ENCODE data around the gene C2orf66.

Gene C2orf66

DNA sequence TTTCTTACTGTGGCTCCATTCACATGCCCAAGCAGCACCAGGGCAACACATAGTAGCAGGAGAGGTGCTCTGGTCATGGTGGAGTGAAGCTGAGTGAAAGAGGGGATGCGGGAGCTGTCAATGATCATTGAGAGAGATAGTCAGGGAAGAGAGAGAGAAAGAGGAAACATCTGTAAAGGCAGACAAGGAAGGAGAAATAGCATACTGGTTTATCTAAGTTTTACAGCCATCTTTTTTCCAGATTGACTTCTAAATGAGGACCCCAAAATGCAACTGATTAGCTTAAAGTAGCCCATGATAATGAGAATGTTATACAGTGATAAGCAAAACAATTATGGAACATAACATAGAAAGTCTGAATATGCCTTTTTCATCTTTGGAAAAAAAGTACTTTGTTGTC is at the start of gene C2orf66:
C2orf66 (minus strand) TSS at position 96 of the 400 bp plus-strand sequence; CDS start at position 77, 19 bp downstream.
- peaks cover 4% of the 10 kb centered on the region for H3K9me3 Mint-ChIP-seq
- no peak within 1 kb of the TSS for H3K27ac Mint-ChIP-seq
- H3K4me1 Mint-ChIP-seq (ENCODE audit: low read depth): peaks cover 1% of the 10 kb centered on the region
- DNase-seq (ENCODE audit: low spot score): no peak
- H3K36me3 Mint-ChIP-seq (ENCODE audit: low read depth): no peaks in the 10 kb centered on the region
- H3K27me3 Mint-ChIP-seq (ENCODE audit: low read depth): peaks cover 29% of the 10 kb centered on the region
- no peak within 1 kb of the TSS for H3K4me3 Mint-ChIP-seq

- DNase-seq (ENCODE audit: low spot score): no peak
- Mint-ChIP-seq H3K36me3 (ENCODE audit: low read depth) (peaks cover 35% of the 10 kb centered on the region), H3K4me1 (ENCODE audit: low read depth) (peaks cover 13% of the 10 kb centered on the region), H3K27ac (no peak overlapping the region), H3K4me3 (no peak overlapping the region), H3K27me3 (ENCODE audit: low read depth) (no peaks in the 10 kb centered on the region), H3K9me3 (peaks cover 12% of the 10 kb centered on the region)
These were observed 45.5 kb upstream of the C2orf66 start for GRCh38 chr2:196854629-196855028.

- H3K9me3 Mint-ChIP-seq: peaks cover 3% of the 10 kb centered on the region
- H3K27ac Mint-ChIP-seq: no peak overlapping the region
- H3K36me3 Mint-ChIP-seq (ENCODE audit: low read depth): peaks cover 28% of the 10 kb centered on the region
These were observed 44.3 kb upstream of the C2orf66 start for GRCh38 chr2:196853301-196854087.

DNA sequence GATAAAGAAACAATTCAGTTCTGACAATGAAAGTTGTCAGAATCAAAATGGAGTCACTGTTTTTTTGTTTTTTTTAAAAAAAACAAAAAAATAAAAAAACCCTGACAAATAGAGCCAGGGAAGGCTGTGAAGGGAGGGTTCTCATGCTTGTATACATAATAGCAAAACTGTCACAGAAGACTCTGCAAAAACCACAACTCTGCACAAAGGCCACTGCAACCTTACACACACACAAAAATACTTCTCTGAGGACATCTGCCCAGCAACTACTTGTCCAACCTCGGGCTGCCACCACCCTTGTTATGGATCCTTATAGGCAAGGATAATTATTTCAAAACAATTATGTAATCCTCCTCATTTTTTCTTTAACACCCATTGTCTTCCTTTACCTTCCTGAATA is 41.9 kb upstream of the C2orf66 start:
- no peak for DNase-seq (ENCODE audit: low spot score)
- Mint-ChIP-seq H3K27ac (no peak overlapping the region), H3K36me3 (ENCODE audit: low read depth) (peaks cover 29% of the 10 kb centered on the region), H3K9me3 (no peaks in the 10 kb centered on the region), H3K4me1 (ENCODE audit: low read depth) (peaks cover 21% of the 10 kb centered on the region), H3K27me3 (ENCODE audit: low read depth) (no peaks in the 10 kb centered on the region), H3K4me3 (no peak overlapping the region)

More at GRCh38 chr2:196853301-196854087, 44.3 kb upstream of the C2orf66 start:
- no peak overlapping the region for H3K4me3 Mint-ChIP-seq
- H3K27me3 Mint-ChIP-seq (ENCODE audit: low read depth): no peaks in the 10 kb centered on the region
- peaks cover 13% of the 10 kb centered on the region for H3K4me1 Mint-ChIP-seq (ENCODE audit: low read depth)
- no peak for DNase-seq (ENCODE audit: low spot score)

DNA sequence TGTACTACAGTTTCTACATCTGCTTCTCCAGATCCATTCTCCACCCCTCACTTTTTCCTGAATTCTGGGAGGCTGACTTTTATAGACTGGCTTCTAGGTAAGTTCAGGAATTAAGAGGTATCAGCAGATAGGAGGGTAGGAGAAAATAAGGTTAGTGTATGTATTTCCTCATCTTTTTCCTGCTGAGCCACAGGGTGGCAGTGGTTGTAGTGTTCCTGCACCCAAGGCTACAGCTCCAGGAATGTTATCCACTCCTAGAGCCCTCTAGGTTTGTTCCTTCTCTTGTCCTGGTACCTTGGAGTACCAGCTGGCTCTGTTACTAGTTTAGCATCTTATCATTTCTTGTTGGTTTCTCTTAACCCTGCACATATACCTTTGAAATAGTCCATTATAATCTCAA is 40.7 kb upstream of the C2orf66 start:
- no peak for DNase-seq (ENCODE audit: low spot score)
- Mint-ChIP-seq H3K4me3 (no peak overlapping the region), H3K27me3 (ENCODE audit: low read depth) (no peaks in the 10 kb centered on the region), H3K9me3 (no peaks in the 10 kb centered on the region), H3K4me1 (ENCODE audit: low read depth) (peaks cover 24% of the 10 kb centered on the region), H3K36me3 (ENCODE audit: low read depth) (peaks cover 35% of the 10 kb centered on the region), H3K27ac (no peak overlapping the region)

GRCh38 chr2:196846295-196846694 is 37.1 kb upstream of the C2orf66 start:
- H3K36me3 Mint-ChIP-seq (ENCODE audit: low read depth): peaks cover 39% of the 10 kb centered on the region
- no peak for DNase-seq (ENCODE audit: low spot score)
- no peak overlapping the region for H3K27ac Mint-ChIP-seq
- H3K4me3 Mint-ChIP-seq: no peak overlapping the region
- H3K4me1 Mint-ChIP-seq (ENCODE audit: low read depth): peaks cover 18% of the 10 kb centered on the region
- no peaks in the 10 kb centered on the region for H3K9me3 Mint-ChIP-seq
- no peaks in the 10 kb centered on the region for H3K27me3 Mint-ChIP-seq (ENCODE audit: low read depth)

DNA sequence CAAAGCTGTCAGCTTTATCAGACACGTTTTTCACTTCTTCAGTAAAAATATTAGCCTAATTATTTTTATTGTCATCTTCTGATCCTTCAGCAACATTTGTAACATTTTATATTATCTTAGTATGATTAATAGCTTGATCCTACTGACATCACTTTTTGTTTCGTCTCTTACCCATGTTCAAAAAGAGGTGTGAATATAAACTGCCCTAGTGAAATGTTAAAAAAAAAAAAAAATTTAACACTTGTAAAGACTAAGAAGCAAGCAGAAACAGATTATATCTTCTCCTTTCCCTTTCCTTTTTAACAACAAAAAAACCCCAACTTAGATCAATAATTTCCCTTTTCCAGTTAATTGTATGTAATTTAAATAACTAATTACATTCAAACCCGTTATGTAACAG is 36.2 kb upstream of the C2orf66 start:
- Mint-ChIP-seq H3K4me1 (ENCODE audit: low read depth) (peaks cover 12% of the 10 kb centered on the region), H3K4me3 (no peak overlapping the region), H3K27ac (no peak overlapping the region), H3K36me3 (ENCODE audit: low read depth) (peaks cover 44% of the 10 kb centered on the region), H3K9me3 (no peaks in the 10 kb centered on the region), H3K27me3 (ENCODE audit: low read depth) (no peaks in the 10 kb centered on the region)
- no peak for DNase-seq (ENCODE audit: low spot score)

GRCh38 chr2:196840171-196840570 is 31.0 kb upstream of the C2orf66 start:
- no peak for DNase-seq (ENCODE audit: low spot score)
- no peaks in the 10 kb centered on the region for H3K4me1 Mint-ChIP-seq (ENCODE audit: low read depth)
- H3K27me3 Mint-ChIP-seq (ENCODE audit: low read depth): no peaks in the 10 kb centered on the region
- H3K4me3 Mint-ChIP-seq: no peak overlapping the region
- H3K9me3 Mint-ChIP-seq: no peaks in the 10 kb centered on the region
- no peak overlapping the region for H3K27ac Mint-ChIP-seq
- peaks cover 36% of the 10 kb centered on the region for H3K36me3 Mint-ChIP-seq (ENCODE audit: low read depth)

GRCh38 chr2:196839574-196839973 is 30.4 kb upstream of the C2orf66 start:
- no peaks in the 10 kb centered on the region for H3K9me3 Mint-ChIP-seq
- H3K36me3 Mint-ChIP-seq (ENCODE audit: low read depth): peaks cover 33% of the 10 kb centered on the region
- no peaks in the 10 kb centered on the region for H3K27me3 Mint-ChIP-seq (ENCODE audit: low read depth)
- no peak for DNase-seq (ENCODE audit: low spot score)
- H3K4me1 Mint-ChIP-seq (ENCODE audit: low read depth): no peaks in the 10 kb centered on the region
- no peak overlapping the region for H3K27ac Mint-ChIP-seq
- H3K4me3 Mint-ChIP-seq: no peak overlapping the region

- Mint-ChIP-seq H3K9me3 (no peaks in the 10 kb centered on the region), H3K4me3 (no peak overlapping the region), H3K4me1 (ENCODE audit: low read depth) (no peaks in the 10 kb centered on the region), H3K27ac (no peak overlapping the region), H3K27me3 (ENCODE audit: low read depth) (no peaks in the 10 kb centered on the region), H3K36me3 (ENCODE audit: low read depth) (peaks cover 30% of the 10 kb centered on the region)
- DNase-seq (ENCODE audit: low spot score): no peak
These were observed 27.3 kb upstream of the C2orf66 start for GRCh38 chr2:196836440-196836839.

DNA sequence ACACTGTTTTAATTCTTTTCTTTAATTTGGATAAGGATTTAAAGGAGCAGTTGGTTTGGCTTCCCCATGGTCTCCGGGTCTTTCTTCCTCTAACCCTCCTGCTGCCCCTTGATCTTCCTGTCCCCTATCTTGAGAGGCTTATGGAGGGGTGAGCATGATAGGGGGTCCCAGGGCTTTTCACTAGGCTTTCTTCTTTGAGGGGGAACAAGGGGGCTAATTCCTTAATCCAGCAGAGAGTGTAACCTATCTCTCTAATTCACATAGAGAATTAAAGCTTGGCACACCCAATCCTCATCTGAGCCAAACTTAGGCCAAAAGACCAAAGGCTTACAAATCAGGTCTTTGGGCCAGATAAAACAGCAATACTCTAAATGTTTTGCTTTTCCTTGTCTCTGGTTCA is 21.5 kb upstream of the C2orf66 start:
- H3K9me3 Mint-ChIP-seq: no peaks in the 10 kb centered on the region
- H3K36me3 Mint-ChIP-seq (ENCODE audit: low read depth): peaks cover 8% of the 10 kb centered on the region
- peak overlapping the region; percentile 15 for H3K27ac Mint-ChIP-seq
- no peaks in the 10 kb centered on the region for H3K27me3 Mint-ChIP-seq (ENCODE audit: low read depth)
- peaks cover 4% of the 10 kb centered on the region for H3K4me1 Mint-ChIP-seq (ENCODE audit: low read depth)
- DNase-seq (ENCODE audit: low spot score): no peak
- H3K4me3 Mint-ChIP-seq: no peak overlapping the region

- no peak overlapping the region for H3K4me3 Mint-ChIP-seq
- H3K27me3 Mint-ChIP-seq (ENCODE audit: low read depth): no peaks in the 10 kb centered on the region
- DNase-seq (ENCODE audit: low spot score): no peak
- no peak overlapping the region for H3K27ac Mint-ChIP-seq
- peaks cover 4% of the 10 kb centered on the region for H3K4me1 Mint-ChIP-seq (ENCODE audit: low read depth)
- peaks cover 8% of the 10 kb centered on the region for H3K36me3 Mint-ChIP-seq (ENCODE audit: low read depth)
- H3K9me3 Mint-ChIP-seq: no peaks in the 10 kb centered on the region
These were observed 18.2 kb upstream of the C2orf66 start for GRCh38 chr2:196827356-196827755.

- H3K27me3 Mint-ChIP-seq (ENCODE audit: low read depth): no peaks in the 10 kb centered on the region
- DNase-seq (ENCODE audit: low spot score): no peak
- no peak overlapping the region for H3K4me3 Mint-ChIP-seq
- H3K36me3 Mint-ChIP-seq (ENCODE audit: low read depth): peaks cover 2% of the 10 kb centered on the region
- no peak overlapping the region for H3K27ac Mint-ChIP-seq
- peaks cover 13% of the 10 kb centered on the region for H3K9me3 Mint-ChIP-seq
- H3K4me1 Mint-ChIP-seq (ENCODE audit: low read depth): peaks cover 4% of the 10 kb centered on the region
These were observed 14.8 kb upstream of the C2orf66 start for GRCh38 chr2:196823750-196824522.

- Mint-ChIP-seq H3K4me3 (no peak overlapping the region), H3K27ac (no peak overlapping the region), H3K9me3 (peaks cover 28% of the 10 kb centered on the region), H3K4me1 (ENCODE audit: low read depth) (no peaks in the 10 kb centered on the region), H3K27me3 (ENCODE audit: low read depth) (no peaks in the 10 kb centered on the region), H3K36me3 (ENCODE audit: low read depth) (peaks cover 2% of the 10 kb centered on the region)
- no peak for DNase-seq (ENCODE audit: low spot score)
These were observed 12.0 kb upstream of the C2orf66 start for GRCh38 chr2:196821195-196821594.

Measured in T-helper 2 cell treated with Interferon-gamma antibody and Interleukin-4, amounts not matched to agents 5 μg/mL and 100 μg/mL, for 36 hours (primary cell).